Fibroblast of skin of scalp (primary cell): Measurements from ENCODE around the gene GPR35.

ENCODE experiments used
- DNase-seq: peaks from one replicate; pipeline ENCODE4 v3.0.0-alpha.2; 2013

Gene GPR35

DNA sequence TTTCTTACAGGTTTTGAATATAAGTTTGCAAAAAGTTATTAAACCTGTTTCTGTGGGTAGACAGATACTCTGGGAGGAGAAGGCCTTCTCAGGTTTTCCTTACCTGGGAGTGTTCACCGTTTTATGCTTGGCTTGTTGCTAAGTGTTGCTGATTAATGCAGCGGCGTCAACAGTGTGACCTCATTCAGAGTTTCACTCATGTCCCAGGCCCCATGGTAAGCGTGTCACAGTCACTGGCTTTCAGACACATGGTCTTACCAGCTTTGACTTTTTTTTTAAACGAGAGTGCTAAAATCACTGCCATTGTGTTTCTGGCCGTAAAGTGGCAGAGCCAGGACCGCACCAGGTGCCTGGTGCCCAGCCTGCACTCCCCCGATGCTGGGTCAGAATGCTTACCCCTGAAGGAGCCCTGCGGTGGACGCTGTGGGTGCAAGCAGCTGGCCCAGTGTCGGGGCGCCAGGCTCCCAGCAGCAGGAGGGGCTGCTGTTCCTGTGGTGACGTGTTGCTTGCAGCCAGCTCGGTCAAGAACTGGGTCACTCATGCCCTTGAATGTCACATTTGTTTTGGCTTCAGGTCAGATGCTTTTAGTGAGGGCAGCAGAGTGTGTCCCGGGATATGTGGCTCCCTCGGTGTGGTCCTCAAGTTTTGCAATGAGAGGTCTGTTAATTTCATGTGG, 35.3 kb upstream of the GPR35 start:
- DNase-seq, result no peak

DNA sequence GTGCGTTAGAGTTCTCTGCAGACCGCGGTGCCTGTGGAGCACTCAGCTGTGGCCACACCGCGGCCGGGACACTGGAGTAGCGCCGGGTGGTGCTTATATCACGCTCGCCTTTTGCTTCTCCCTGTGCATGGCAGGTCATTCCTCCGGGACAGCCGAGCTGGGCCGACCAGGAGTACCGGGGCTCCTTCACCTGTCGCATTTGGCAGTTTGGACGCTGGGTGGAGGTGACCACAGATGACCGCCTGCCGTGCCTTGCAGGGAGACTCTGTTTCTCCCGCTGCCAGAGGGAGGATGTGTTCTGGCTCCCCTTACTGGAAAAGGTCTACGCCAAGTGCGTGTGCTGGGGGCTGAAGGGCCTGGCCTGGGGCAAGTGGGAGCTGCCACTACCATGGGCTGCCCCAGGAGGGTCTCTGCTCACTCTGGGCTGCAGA, 34.6 kb upstream of the GPR35 start:
- DNase-seq, result no peak

DNA sequence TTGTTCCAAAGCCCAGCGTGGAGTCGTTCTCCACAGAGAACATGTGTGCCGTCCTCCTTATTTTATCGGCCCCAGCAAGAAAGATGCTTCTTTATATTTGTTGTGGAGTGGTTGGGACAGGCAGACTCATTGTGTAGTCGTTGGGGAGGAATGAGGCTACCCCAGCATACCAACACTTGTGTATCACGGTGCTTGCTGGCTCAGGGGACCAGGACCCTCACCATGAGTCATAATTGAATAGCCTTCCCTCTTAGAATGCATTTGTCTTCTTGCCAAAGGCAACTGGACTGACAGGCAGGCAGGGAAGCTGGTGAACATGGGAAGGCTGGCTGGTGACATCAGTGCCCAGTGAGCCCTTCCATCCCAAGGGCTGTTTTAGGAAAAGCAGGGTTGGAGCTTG, 34.1 kb upstream of the GPR35 start:
- DNase-seq, result peak; percentile 55

DNA sequence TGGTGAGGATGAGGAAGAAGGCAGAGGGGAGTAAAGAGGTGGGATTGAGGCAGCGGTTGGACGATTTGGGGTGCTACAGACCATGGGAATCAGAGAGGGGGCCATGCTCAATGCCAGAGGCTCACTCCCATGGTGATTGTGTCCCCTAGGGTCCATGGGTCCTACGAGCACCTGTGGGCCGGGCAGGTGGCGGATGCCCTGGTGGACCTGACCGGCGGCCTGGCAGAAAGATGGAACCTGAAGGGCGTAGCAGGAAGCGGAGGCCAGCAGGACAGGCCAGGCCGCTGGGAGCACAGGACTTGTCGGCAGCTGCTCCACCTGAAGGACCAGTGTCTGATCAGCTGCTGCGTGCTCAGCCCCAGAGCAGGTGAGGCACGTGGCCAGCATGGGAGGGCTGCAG, 33.5 kb upstream of the GPR35 start:
- DNase-seq, result no peak

- no peak for DNase-seq
Observed at GRCh38 chr2:240593026-240593702, 32.1 kb upstream of the GPR35 start.

- DNase-seq, result no peak
Observed at GRCh38 chr2:240593703-240594451, 31.4 kb upstream of the GPR35 start.

DNA sequence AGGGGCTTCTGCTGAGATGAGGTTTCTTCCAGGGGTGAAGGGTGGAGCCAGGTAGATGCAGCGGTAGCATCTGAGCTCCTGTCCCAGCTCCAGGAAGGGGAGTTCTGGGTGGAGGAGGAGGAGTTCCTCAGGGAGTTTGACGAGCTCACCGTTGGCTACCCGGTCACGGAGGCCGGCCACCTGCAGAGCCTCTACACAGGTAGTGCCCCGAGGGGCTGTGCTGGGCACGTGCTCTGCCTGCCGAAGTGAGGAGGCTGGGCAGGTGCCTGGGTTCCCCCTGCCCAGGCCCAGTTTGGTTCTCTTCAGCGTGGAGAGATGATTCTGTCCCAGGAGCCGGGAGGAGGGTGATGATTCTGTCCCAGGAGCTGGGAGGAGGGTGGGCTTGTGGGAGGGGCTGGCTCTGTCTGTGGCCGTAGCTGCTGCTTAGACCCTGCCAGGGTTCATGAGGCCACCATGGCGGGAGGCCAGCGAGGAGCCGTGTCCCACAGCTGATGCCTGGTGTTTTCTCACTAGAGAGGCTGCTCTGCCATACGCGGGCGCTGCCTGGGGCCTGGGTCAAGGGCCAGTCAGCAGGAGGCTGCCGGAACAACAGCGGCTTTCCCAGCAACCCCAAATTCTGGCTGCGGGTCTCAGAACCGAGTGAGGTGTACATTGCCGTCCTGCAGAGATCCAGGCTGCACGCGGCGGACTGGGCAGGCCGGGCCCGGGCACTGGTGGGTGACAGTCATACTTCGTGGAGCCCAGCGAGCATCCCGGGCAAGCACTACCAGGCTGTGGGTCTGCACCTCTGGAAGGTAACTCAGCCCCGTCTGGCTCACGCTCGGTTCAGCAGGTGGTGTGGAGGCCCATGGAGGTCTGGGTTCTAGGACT, 30.5 kb upstream of the GPR35 start:
- no peak for DNase-seq

GRCh38 chr2:240595381-240596079, 29.8 kb upstream of the GPR35 start:
- peak; percentile 12 for DNase-seq

DNA sequence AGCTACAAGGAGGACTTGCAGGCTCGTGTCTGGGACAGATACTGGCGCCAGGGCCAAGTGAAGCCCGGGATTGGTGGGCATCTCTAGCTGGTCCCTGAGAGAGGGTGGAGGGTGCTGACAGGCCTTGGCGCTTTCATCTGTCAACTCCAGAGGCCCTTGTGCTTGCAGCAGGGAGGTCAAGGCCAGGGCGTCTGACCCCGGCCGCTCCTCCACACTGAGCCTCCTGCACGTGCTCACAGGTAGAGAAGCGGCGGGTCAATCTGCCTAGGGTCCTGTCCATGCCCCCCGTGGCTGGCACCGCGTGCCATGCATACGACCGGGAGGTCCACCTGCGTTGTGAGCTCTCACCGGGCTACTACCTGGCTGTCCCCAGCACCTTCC, 29.2 kb upstream of the GPR35 start:
- no peak for DNase-seq

GRCh38 chr2:240596491-240596931, 28.8 kb upstream of the GPR35 start:
- DNase-seq, result no peak

DNA sequence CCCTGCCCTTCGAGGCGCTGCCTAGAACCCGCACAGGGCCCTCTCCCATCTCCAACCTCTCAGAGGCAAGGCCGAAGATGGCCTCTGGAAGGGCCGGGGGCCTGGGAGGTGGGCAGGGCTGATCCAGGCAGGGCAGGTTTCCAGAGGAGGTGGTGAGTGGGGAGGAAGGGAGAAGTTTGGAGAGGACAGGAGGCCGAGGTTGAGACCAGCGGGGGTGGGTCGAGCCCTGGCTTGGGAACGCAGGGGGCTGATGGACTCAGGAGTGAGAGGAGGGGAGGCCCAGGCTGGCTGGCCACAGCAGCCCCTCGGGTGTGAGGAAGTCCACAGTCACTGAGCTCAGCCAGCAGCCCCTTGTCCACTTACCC, 28.2 kb upstream of the GPR35 start:
- DNase-seq, result no peak

- DNase-seq, result no peak
Observed at GRCh38 chr2:240597419-240598181, 27.7 kb upstream of the GPR35 start.

DNA sequence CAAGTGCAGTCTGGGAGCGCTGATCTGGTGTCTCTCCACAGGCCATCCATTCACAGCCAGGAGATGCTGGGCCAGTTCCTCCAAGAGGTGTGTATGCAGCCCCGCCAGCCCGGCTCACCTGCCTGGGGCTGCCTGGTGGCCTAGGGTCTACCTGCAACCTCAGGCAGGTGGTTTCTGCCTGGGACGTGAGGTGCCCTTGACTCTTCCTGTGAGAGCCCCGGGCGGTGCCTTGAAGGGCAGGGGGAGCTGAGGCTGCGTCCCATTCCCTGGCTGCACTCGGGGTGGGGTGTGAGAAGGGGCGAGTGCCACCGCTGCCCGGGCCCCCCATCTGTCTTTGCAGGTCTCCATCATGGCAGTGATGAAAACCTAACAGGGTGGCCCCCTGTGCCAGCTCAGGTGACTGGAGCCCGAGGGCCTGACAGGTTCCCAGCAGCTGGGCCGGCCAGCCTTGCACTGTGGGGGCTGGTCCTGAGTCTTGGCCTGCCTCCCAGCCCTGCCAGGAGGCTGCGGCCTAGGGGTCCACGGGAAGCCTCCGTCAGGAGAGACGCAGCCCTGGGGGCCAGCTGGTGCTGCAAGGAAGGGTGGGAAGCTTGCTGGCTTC, 26.9 kb upstream of the GPR35 start:
- no peak for DNase-seq

- no peak for DNase-seq
Observed at GRCh38 chr2:240599141-240599583, 26.1 kb upstream of the GPR35 start.

DNA sequence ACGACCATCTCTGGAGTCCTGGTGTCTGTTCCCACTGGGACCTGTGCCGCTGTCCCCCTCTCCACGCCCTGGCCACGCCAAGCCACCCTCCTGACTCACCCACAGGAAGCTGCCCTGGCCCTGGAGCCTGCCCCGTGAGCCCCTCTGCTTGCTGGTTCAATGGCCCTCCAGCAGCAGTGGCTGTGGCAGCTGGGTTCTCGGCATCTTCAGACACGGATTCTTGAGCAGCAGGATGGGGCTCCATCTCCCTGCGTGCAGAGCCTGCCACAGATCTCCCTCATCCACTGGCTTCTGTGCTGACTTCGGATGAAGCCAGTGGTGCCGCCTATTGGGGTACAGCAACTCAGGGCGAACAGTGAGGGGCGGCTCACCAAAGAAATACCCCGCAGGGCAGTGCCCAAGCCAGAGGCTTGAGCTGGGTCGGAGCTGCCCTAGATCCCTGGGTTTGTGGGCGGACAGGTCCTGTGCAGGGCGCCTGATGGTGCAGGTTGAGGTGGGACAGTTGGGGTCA, 24.8 kb upstream of the GPR35 start:
- DNase-seq, result no peak

GRCh38 chr2:240601061-240601830, 24.0 kb upstream of the GPR35 start:
- DNase-seq, result no peak

- no peak for DNase-seq
Observed at GRCh38 chr2:240601831-240602160, 23.5 kb upstream of the GPR35 start.

DNA sequence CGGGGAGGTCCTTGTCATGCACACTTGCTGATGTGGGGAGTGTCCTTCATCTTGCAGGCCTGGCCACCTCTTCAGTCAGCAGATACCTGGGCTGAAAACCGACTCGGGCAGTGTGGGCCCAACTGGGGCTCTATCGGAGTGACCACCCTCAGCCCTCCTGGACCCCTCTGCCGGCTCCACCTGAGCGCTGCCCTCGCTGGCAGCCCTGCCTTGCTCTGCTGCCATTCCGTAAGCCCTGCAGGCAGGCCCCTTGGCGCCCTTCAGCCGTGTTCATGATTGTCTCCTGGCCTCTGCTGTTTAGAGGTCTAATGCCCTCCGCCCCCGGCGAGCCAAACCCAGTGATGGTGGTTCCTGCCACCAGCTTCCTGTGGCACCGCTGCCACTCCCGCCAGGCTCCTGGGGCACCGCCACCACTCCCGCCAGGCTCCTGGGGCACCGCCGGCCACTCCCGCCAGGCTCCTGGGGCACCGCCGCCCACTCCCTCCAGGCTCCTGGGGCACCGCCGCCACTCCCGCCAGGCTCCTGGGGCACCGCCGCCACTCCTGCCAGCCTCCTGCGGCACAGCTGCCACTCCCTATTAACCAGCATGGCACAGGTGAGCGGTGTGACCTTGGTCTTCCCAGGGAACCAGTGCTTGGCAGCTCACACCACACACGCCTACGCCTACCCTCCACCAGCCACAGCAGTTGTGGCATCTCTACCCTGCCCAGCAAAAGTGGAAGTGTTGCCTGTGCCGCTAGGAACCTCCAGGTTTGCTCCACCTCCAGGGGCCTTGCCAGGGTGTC, 22.8 kb upstream of the GPR35 start:
- no peak for DNase-seq
